ENCODE measurements around the gene TUBA1B.
A peak's percentile ranks its signal among the peaks of the same experiment; 100 is the strongest.

Gene TUBA1B

GRCh38 chr12:49131051-49131893, at the start of gene TUBA1B (continued):
- TF ChIP-seq ZNF280C (tag by site-specific recombination; IDR thresholded peaks at IDR 0.05) (no peak), ZNF654 (tag by site-specific recombination; IDR thresholded peaks at IDR 0.05; ENCODE audit: low read depth) (no peak), RBAK (tag by site-specific recombination; IDR thresholded peaks at IDR 0.05) (0 out of 2 replicates have a peak, but pooled peaks have one; percentile 55), ZNF449 (tag by site-specific recombination; IDR thresholded peaks at IDR 0.05) (0 out of 2 replicates have a peak, but pooled peaks have one; percentile 17), ZBTB1 (tag by site-specific recombination; IDR thresholded peaks at IDR 0.05) (peak; percentile 5; the same call in 1 of the 2 replicates), BCL6B (tag by site-specific recombination; IDR thresholded peaks at IDR 0.05) (no peak; the same call in 1 of the 2 replicates), OVOL3 (tag by site-specific recombination; IDR thresholded peaks at IDR 0.05) (peak; percentile 8; the same call in 1 of the 2 replicates), PRDM4 (tag by site-specific recombination; IDR thresholded peaks at IDR 0.05) (no peak), ZNF843 (tag by site-specific recombination; IDR thresholded peaks at IDR 0.05) (no peak; the same call in 1 of the 2 replicates), KLF1 (tag by site-specific recombination; IDR thresholded peaks at IDR 0.05) (peak; percentile 66; the same call in 1 of the 2 replicates), ZNF580 (tag by site-specific recombination; IDR thresholded peaks at IDR 0.05) (peak; percentile 66; the same call in 1 of the 2 replicates), MYNN (tag by site-specific recombination; IDR thresholded peaks at IDR 0.05; ENCODE audit: borderline replicate concordance) (peak; percentile 52; the same call in 1 of the 2 replicates), ZNF785 (tag by site-specific recombination; IDR thresholded peaks at IDR 0.05) (peak; percentile 78; the same call in 1 of the 2 replicates), REST (tag by site-specific recombination; IDR thresholded peaks at IDR 0.05) (peak; percentile 51; the same call in 1 of the 2 replicates), ZNF747 (tag by site-specific recombination; IDR thresholded peaks at IDR 0.05) (peak; percentile 34; the same call in 1 of the 2 replicates), PBX3 (CRISPR knock-in tag; IDR thresholded peaks at IDR 0.05) (no peak), ZNF621 (tag by site-specific recombination; IDR thresholded peaks at IDR 0.05) (no peak), ZNF16 (tag by site-specific recombination; IDR thresholded peaks at IDR 0.05; ENCODE audit: low read depth) (no peak), YY1 (tag by site-specific recombination; IDR thresholded peaks at IDR 0.05) (peak; percentile 63), ZIC2 (tag by site-specific recombination; IDR thresholded peaks at IDR 0.05) (no peak), HOXC10 (CRISPR knock-in tag; IDR thresholded peaks at IDR 0.05) (no peak), ZXDB (tag by site-specific recombination; IDR thresholded peaks at IDR 0.05) (peak; percentile 71), ZNF391 (tag by site-specific recombination; IDR thresholded peaks at IDR 0.05; ENCODE audit: borderline replicate concordance, low read depth) (peak; percentile 96), BCL11A (tag by site-specific recombination; IDR thresholded peaks at IDR 0.05; ENCODE audit: low read depth) (peak; percentile 82; the same call in 1 of the 2 replicates), ZNF624 (tag by site-specific recombination; IDR thresholded peaks at IDR 0.05) (peak; percentile 76; the same call in 1 of the 2 replicates), ZNF214 (tag by site-specific recombination; IDR thresholded peaks at IDR 0.05; ENCODE audit: borderline replicate concordance) (no peak)
